ENCODE measurements around the gene MAN2C1.
"Not testable (repeated sequence)": the region's sequence is repeated elsewhere in the genome, so short reads cannot be mapped to it uniquely, and the experiment has no call there.

Gene MAN2C1

DNA sequence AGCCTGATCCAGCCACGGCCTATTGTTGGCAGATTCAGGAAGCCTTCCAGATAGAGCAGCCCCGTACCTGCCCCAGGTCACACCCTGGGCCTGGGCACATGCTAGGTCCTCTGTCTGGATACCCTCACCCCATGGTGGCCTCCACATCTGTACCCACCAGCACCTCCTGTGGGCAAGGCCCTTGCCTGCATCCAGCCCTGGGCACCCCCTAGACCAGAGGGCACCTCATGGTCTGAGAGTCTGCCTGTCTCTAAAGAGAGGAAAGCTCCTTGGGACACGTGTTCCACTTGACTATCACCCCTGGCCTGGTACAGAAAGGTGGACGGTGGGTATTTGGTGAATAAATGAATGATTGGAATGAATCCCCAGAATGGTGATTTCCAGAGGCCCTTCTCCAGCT, 41.4 kb downstream of the MAN2C1 start:
- Mint-ChIP-seq H3K4me1 (no peaks in the 10 kb centered on the region), H3K36me3 (ENCODE audit: low read depth) (no peaks in the 10 kb centered on the region), H3K27ac (no peak overlapping the region), H3K9me3 (no peaks in the 10 kb centered on the region), H3K27me3 (ENCODE audit: low read depth) (peaks cover 3% of the 10 kb centered on the region), H3K4me3 (no peak overlapping the region)
- TF ChIP-seq CTCF (IDR thresholded peaks at IDR 0.05; ENCODE audit: unreplicated experiment in 3 of 3) = no peak

DNA sequence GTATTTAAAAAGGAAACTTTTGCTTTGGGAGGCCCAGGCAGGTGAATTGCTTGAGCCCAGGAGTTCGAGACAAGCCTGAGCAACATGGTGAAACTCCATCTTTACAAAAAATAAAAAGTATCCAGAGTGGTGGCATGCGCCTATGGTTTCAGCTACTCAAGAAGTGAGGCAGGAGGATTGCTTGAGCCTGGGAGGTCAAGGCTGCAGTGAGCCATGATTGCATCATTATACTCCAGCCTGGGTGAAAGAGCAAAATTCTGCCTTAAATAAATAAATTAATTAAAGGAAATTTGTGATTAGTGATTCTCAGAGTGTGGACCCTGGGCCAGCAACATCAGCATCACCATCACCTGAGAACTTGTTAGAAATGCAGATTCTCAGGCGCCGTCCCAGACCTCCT, 42.5 kb downstream of the MAN2C1 start:
- no peaks in the 10 kb centered on the region for H3K9me3 Mint-ChIP-seq
- TF ChIP-seq CTCF (IDR thresholded peaks at IDR 0.05; ENCODE audit: unreplicated experiment in 3 of 3) = no peak
- H3K27ac Mint-ChIP-seq = no peak overlapping the region
- no peak overlapping the region for H3K4me3 Mint-ChIP-seq
- no peaks in the 10 kb centered on the region for H3K36me3 Mint-ChIP-seq (ENCODE audit: low read depth)
- peaks cover 6% of the 10 kb centered on the region for H3K27me3 Mint-ChIP-seq (ENCODE audit: low read depth)
- no peaks in the 10 kb centered on the region for H3K4me1 Mint-ChIP-seq

- Mint-ChIP-seq H3K27me3 (ENCODE audit: low read depth) (peaks cover 9% of the 10 kb centered on the region), H3K4me1 (no peaks in the 10 kb centered on the region), H3K36me3 (ENCODE audit: low read depth) (no peaks in the 10 kb centered on the region), H3K9me3 (no peaks in the 10 kb centered on the region), H3K4me3 (no peak overlapping the region), H3K27ac (no peak overlapping the region)
- no peak for TF ChIP-seq CTCF (IDR thresholded peaks at IDR 0.05; ENCODE audit: unreplicated experiment in 3 of 3)
These were observed 46.7 kb downstream of the MAN2C1 start for GRCh38 chr15:75321711-75322110.

GRCh38 chr15:75319231-75319897, 49.0 kb downstream of the MAN2C1 start:
- H3K4me3 Mint-ChIP-seq; H3K9me3 Mint-ChIP-seq; H3K4me1 Mint-ChIP-seq; H3K27ac Mint-ChIP-seq; H3K36me3 Mint-ChIP-seq (ENCODE audit: low read depth): not testable (repeated sequence)
- H3K27me3 Mint-ChIP-seq (ENCODE audit: low read depth) = peaks cover 12% of the 10 kb centered on the region

DNA sequence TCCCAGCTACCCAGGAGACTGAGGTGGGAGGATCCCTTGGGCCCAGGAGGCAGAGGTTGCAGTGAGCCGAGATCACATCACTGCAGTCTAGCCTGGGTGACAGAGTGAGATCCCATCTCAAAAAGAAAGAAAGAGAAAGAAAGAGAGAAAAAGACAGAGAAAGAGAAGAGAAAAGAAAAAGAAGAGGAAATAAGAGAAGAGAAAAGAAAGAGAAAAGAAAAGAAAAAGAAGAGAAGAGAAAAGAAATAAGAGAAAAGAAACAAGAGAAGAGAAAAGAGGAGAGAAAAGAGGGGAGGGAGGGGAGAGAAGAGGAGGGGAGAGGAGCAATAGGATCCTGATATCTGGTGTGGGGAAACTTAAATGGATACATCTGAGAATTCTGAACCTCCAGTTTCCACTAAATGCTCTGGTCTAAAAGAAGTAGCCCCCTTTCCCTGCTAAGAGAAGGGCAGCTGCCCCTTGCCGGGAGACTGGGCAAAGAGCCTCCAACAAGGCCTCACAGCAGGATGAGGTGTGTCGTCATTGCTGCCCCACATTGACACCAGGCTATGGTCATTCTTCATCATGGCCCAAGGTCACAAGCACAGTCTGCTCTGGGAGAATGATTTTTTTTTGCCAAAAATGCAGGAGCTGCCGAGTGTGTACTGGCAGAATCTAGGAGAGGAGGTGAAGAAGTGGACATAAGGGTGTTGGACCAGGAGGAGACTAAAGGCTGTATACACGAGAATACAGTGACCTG, 53.7 kb downstream of the MAN2C1 start:
- Mint-ChIP-seq H3K36me3 (ENCODE audit: low read depth) (no peaks in the 10 kb centered on the region), H3K27me3 (ENCODE audit: low read depth) (peaks cover 21% of the 10 kb centered on the region), H3K27ac (no peak overlapping the region), H3K4me1 (no peaks in the 10 kb centered on the region), H3K4me3 (no peak overlapping the region), H3K9me3 (no peaks in the 10 kb centered on the region)
- TF ChIP-seq CTCF (IDR thresholded peaks at IDR 0.05; ENCODE audit: unreplicated experiment in 3 of 3) = no peak

DNA sequence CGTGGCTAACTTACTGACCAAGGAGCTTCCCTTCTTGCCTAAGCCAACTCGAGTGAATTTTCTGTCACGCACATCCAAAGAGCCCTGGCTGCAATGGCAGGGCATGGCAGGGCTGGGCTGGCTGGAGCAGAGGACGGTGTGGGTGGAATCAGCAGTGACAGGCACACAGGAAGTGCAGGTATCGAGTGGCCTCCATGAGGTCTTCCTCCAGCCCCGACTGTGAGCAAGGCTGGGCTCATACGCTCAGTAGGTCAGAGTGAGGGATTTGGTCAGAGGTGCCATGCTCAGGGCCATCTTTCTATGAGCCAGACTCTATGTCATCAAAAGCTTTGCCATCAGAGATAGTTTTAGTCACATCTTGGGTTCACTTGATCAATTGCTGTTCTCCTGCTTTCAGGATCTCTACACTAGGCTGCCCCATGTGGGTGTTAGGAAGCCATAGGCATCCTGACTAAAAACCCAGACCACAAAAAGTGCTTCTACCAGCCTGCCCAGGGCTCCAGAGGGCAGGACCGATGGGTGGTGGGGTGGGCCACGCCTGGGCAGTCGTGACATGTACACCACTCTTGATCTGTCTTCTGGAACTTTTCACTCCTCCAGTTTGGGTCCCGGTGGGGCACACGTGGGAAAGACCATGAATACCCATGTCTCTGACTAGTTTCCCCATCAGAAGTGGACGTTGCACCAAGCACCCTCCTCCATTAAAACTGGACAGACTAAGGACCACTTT, 55.1 kb downstream of the MAN2C1 start:
- H3K36me3 Mint-ChIP-seq (ENCODE audit: low read depth) = no peaks in the 10 kb centered on the region
- no peak for TF ChIP-seq CTCF (IDR thresholded peaks at IDR 0.05; ENCODE audit: unreplicated experiment in 3 of 3)
- H3K4me1 Mint-ChIP-seq = no peaks in the 10 kb centered on the region
- H3K4me3 Mint-ChIP-seq = no peak overlapping the region
- H3K27ac Mint-ChIP-seq = no peak overlapping the region
- no peaks in the 10 kb centered on the region for H3K9me3 Mint-ChIP-seq
- peaks cover 31% of the 10 kb centered on the region for H3K27me3 Mint-ChIP-seq (ENCODE audit: low read depth)

DNA sequence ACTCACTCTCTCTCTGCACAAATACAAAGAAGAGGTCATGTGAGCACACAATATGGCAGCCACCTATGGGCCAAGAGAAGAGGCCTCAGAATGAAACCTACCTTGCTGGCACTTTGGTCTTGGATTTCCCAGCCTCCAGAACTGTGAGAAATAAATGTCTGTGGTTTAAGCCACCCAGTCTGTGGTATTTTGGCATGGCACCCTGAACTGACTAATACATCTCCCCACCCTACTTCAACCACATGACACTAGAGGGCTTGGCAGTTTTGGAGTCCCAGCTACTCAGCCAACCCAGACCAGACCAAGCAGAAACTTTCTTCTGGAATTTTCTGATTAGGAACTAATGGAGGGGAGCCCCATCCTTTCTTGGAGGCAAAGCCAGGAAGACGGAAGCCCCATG, 55.9 kb downstream of the MAN2C1 start:
- not testable (repeated sequence) for H3K4me3 Mint-ChIP-seq; H3K4me1 Mint-ChIP-seq; H3K9me3 Mint-ChIP-seq; H3K27ac Mint-ChIP-seq; H3K36me3 Mint-ChIP-seq (ENCODE audit: low read depth)
- peaks cover 38% of the 10 kb centered on the region for H3K27me3 Mint-ChIP-seq (ENCODE audit: low read depth)
